Ascending aorta (tissue), 2 donors: ENCODE data around the gene SLC43A2. TPM values are rescaled to one million over a fixed set of nuclear protein-coding genes. Genes with fewer than 3 reads are reported as not detected.

Experiments used
- DNase-seq, 2 donors: peaks; one replicate each; pipeline ENCODE4 v3.0.0-alpha.2; 2019; ENCODE audit warnings: low spot score in 2 of 2
- H3K27ac ChIP-seq, 2 donors: fragments of 200-600 bp; sonication (generic); one replicate each; pipeline ENCODE4 v1.5.1; 2016 to 2017; ENCODE audit warnings: mild to moderate bottlenecking in 1 of 2
- H3K27me3 ChIP-seq: fragments of 200-600 bp; sonication (generic); one replicate; pipeline ENCODE4 v1.5.1; 2017
- H3K36me3 ChIP-seq, 2 donors: fragments of 200-600 bp; sonication (generic); one replicate each; pipeline ENCODE4 v1.5.1; 2016
- H3K4me1 ChIP-seq, 2 donors: fragments of 200-600 bp; sonication (generic); one replicate each; pipeline ENCODE4 v1.5.1; 2016 to 2017; ENCODE audit warnings: mild to moderate bottlenecking in 1 of 2
- H3K4me3 ChIP-seq, 2 donors: fragments of 200-600 bp; sonication (generic); one replicate each; pipeline ENCODE4 v1.5.1; 2016 to 2017; ENCODE audit warnings: mild to moderate bottlenecking in 1 of 2
- H3K9me3 ChIP-seq, 2 donors: fragments of 200-600 bp; sonication (generic); one replicate each; pipeline ENCODE4 v1.5.1; 2016
- intact Hi-C: fragments of 100-400 bp; cut with DNase I; formaldehyde crosslinking; loops from one replicate; pipeline ENCODE4 v1.15.1; 2023
- total RNA-seq: library from RNA; depleted of rRNA; stranded (reverse); fragments of >200 nt; gene quantifications from one replicate; pipeline ENCODE4 v1.1.0, GENCODE V29; 2016
- TF ChIP-seq, protein P1 (sequence below), 3 experiments: fragments of 200-600 bp in 2 of 3; fragments of 450-650 bp in 1 of 3; sonication (generic) in 2 of 3; IDR thresholded peaks; one replicate each; pipeline ENCODE4 v1.5.1; 2016 to 2019; ENCODE audit warnings: antibody characterized with exemption in 3 of 3, mild to moderate bottlenecking in 1 of 3, moderate library complexity in 1 of 3

The SLC43A2 gene
- total RNA-seq, 1 donor from 2014 or later: 27.6 TPM

DNA sequence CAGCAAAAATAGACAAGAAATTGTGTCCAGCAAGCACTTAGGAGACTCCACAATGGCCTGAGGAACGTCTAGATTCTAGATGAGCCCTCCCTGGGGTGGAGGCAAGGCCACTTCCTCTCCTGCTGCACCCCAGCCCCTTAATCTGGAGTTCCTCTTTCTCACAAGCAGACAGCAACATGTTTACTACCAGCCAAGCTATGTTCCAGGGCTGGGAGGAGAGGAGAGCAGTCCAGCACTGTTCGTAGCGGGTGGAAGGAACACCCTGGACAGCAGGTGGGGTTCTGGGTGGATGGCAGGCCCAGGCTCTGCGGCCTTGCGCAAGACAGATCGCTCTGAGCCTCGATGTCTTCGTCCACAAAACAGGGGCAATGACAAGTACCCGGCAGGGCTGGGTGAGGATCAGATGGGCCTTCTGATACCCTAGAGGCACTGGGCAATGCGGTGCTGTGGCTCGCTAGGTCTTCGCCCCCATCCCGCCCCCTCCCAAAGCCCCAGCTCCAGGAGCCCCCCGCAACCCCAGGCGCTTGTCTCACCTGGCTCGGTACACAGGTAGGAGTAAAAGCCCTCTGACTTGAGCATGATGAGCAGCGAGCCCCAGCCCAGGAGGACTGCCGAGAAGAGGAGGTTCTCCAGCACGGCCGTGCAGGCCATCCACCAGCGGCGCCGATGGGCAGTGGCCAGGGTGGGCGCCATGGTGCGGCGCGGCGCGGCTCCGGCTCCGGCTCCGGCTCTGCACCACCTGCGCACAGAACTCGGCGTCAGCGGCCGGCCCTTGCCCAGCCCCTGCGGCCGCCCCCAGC lies 1.3 kb downstream of the SLC43A2 start:
- Histone ChIP-seq H3K27me3 (no peaks in the 10 kb centered on the region), H3K4me1 (peaks cover 0 to 14% of the 10 kb centered on the region in 2 donors), H3K9me3 (no peaks in the 10 kb centered on the region), H3K36me3 (no peaks in the 10 kb centered on the region), H3K27ac (peak overlapping the region; percentile 72 to 86), H3K4me3 (peak overlapping the region; percentile 65 to 80)
- TF ChIP-seq, protein P1, sequence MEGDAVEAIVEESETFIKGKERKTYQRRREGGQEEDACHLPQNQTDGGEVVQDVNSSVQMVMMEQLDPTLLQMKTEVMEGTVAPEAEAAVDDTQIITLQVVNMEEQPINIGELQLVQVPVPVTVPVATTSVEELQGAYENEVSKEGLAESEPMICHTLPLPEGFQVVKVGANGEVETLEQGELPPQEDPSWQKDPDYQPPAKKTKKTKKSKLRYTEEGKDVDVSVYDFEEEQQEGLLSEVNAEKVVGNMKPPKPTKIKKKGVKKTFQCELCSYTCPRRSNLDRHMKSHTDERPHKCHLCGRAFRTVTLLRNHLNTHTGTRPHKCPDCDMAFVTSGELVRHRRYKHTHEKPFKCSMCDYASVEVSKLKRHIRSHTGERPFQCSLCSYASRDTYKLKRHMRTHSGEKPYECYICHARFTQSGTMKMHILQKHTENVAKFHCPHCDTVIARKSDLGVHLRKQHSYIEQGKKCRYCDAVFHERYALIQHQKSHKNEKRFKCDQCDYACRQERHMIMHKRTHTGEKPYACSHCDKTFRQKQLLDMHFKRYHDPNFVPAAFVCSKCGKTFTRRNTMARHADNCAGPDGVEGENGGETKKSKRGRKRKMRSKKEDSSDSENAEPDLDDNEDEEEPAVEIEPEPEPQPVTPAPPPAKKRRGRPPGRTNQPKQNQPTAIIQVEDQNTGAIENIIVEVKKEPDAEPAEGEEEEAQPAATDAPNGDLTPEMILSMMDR (IDR thresholded peaks at IDR 0.05): no peak
- intact Hi-C loops: loop anchor here (10.0 kb wide), 1 partner anchor 263 kb away; no protein-coding TSS in a partner anchor
- DNase-seq: peak in 1 of 2 donors; percentile 72

GRCh38 chr17:1626333-1626732 lies 2.3 kb downstream of the SLC43A2 start:
- H3K9me3 ChIP-seq: no peaks in the 10 kb centered on the region
- H3K27ac ChIP-seq: peak overlapping the region in 1 of 2 donors; percentile 20
- no peaks in the 10 kb centered on the region for H3K36me3 ChIP-seq
- H3K4me3 ChIP-seq: no peak overlapping the region
- H3K4me1 ChIP-seq: peaks cover 0 to 14% of the 10 kb centered on the region in 2 donors
- intact Hi-C loops: loop anchor here (10.0 kb wide), 1 partner anchor 262 kb away; no protein-coding TSS in a partner anchor
- no peaks in the 10 kb centered on the region for H3K27me3 ChIP-seq
- TF ChIP-seq, protein P1 (IDR thresholded peaks at IDR 0.05): no peak
- DNase-seq: no peak

- no peaks in the 10 kb centered on the region for H3K27me3 ChIP-seq
- no peak overlapping the region for H3K27ac ChIP-seq
- intact Hi-C loops: loop anchor here (10.0 kb wide), 1 partner anchor 261 kb away; no protein-coding TSS in a partner anchor
- DNase-seq: no peak
- no peaks in the 10 kb centered on the region for H3K36me3 ChIP-seq
- H3K4me3 ChIP-seq: no peak overlapping the region
- peaks cover 0 to 14% of the 10 kb centered on the region in 2 donors for H3K4me1 ChIP-seq
- no peaks in the 10 kb centered on the region for H3K9me3 ChIP-seq
- TF ChIP-seq, protein P1 (IDR thresholded peaks at IDR 0.05): no peak
Observed at GRCh38 chr17:1625581-1625980, 3.1 kb downstream of the SLC43A2 start.

DNA sequence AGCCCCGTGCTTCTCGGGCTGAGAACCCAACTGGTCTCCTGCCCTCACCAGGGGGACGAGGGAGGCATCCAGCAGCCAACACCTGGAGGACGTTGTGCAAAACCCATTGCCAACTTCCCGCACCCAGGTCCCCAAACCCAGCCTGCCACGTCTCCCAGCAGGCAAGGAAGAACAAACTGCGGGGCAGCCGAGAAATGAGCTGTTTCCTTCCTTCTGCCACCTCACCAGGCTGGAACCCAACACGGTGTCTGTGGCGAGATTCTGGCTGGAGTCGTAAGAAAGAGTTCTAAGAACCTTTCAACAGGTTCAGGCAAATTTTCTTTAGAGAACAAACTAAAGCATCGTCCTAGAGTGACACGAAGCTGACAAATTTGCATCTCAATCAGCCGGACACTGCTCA lies 3.6 kb downstream of the SLC43A2 start:
- no peak for DNase-seq
- no peaks in the 10 kb centered on the region for H3K27me3 ChIP-seq
- H3K4me3 ChIP-seq: no peak overlapping the region
- TF ChIP-seq, protein P1 (IDR thresholded peaks at IDR 0.05): no peak
- intact Hi-C loops: loop anchor here (10.0 kb wide), 1 partner anchor 260 kb away; no protein-coding TSS in a partner anchor
- H3K27ac ChIP-seq: no peak overlapping the region
- no peaks in the 10 kb centered on the region for H3K36me3 ChIP-seq
- no peaks in the 10 kb centered on the region for H3K9me3 ChIP-seq
- peaks cover 0 to 14% of the 10 kb centered on the region in 2 donors for H3K4me1 ChIP-seq

DNA sequence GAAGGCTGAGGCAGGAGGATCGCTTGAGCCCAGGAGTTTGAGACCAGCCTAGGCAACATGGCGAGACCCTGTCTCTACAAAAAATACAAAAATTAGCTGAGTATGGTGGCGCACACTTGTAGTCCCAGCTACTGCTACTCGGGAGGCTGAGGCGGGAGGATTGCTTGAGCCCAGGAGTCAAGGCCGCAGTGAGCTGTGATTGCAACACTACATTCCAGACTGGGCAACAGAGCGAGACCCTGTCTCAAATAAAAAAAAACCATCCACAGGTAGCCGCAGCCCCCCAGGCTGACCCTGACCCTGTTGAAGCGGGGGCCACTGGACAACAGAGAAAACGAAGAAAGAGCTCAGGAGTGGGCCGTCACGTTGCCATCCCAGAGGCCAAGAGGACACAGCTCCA lies 4.0 kb downstream of the SLC43A2 start:
- no peaks in the 10 kb centered on the region for H3K9me3 ChIP-seq
- intact Hi-C loops: loop anchor here (10.0 kb wide), 1 partner anchor 260 kb away; no protein-coding TSS in a partner anchor
- no peaks in the 10 kb centered on the region for H3K27me3 ChIP-seq
- no peak for DNase-seq
- no peak overlapping the region for H3K27ac ChIP-seq
- TF ChIP-seq, protein P1 (IDR thresholded peaks at IDR 0.05): no peak
- no peaks in the 10 kb centered on the region for H3K36me3 ChIP-seq
- H3K4me1 ChIP-seq: peaks cover 0 to 12% of the 10 kb centered on the region in 2 donors
- no peak overlapping the region for H3K4me3 ChIP-seq
